Endothelial cell (in vitro differentiated cells): Measurements from ENCODE around the gene E2F6. TPM values are rescaled to one million over a fixed set of nuclear protein-coding genes. Genes with fewer than 3 reads are reported as not detected.

Source experiments
- DNase-seq: peaks from one replicate; pipeline ENCODE4 v3.0.0; 2021; ENCODE audit warnings: low spot score
- H3K27ac Mint-ChIP-seq: one replicate; pipeline ENCODE4 v1.8.0; 2021; ENCODE audit warnings: mixed read lengths, inconsistent platforms; ENCODE audit not compliant: unreplicated experiment
- H3K27me3 Mint-ChIP-seq: one replicate; pipeline ENCODE4 v1.8.0; 2021; ENCODE audit warnings: mild to moderate bottlenecking, moderate library complexity, mixed read lengths, inconsistent platforms; ENCODE audit not compliant: unreplicated experiment
- H3K36me3 Mint-ChIP-seq: one replicate; pipeline ENCODE4 v1.8.0; 2021; ENCODE audit warnings: mild to moderate bottlenecking, low read depth, mixed read lengths, inconsistent platforms; ENCODE audit not compliant: unreplicated experiment
- H3K4me1 Mint-ChIP-seq: one replicate; pipeline ENCODE4 v1.8.0; 2021; ENCODE audit warnings: mild to moderate bottlenecking, mixed read lengths, inconsistent platforms; ENCODE audit not compliant: unreplicated experiment
- H3K4me3 Mint-ChIP-seq: one replicate; pipeline ENCODE4 v1.8.0; 2021; ENCODE audit warnings: mild to moderate bottlenecking, mixed read lengths, inconsistent platforms; ENCODE audit not compliant: unreplicated experiment
- H3K9me3 Mint-ChIP-seq: one replicate; pipeline ENCODE4 v1.8.0; 2021; ENCODE audit warnings: mixed read lengths, inconsistent platforms; ENCODE audit not compliant: unreplicated experiment
- CTCF ChIP-seq: fragments of 200-600 bp; sonication (generic); IDR thresholded peaks from one replicate; pipeline ENCODE4 v1.5.0; 2021; ENCODE audit warnings: antibody characterized with exemption; ENCODE audit not compliant: unreplicated experiment
- total RNA-seq: library from RNA; stranded (reverse); fragmentation: NEBNext Ultra II Directional; extraction: Animal tissue kit (Norgen Biotek cat#: 25700); gene quantifications from one replicate; pipeline ENCODE4 v1.2.1, GENCODE V29; 2021; ENCODE audit not compliant: unreplicated experiment

The E2F6 gene
- total RNA-seq, 1 donor from 2014 or later, result 20.4 TPM

GRCh38 chr2:11500702-11501303, 34.8 kb upstream of the E2F6 start:
- peaks cover 4% of the 10 kb centered on the region for H3K36me3 Mint-ChIP-seq
- no peak overlapping the region for H3K27ac Mint-ChIP-seq
- no peaks in the 10 kb centered on the region for H3K27me3 Mint-ChIP-seq
- no peak overlapping the region for H3K4me3 Mint-ChIP-seq
- H3K4me1 Mint-ChIP-seq, result peaks cover 16% of the 10 kb centered on the region
- TF ChIP-seq CTCF, result no peak
- no peak for DNase-seq
- no peaks in the 10 kb centered on the region for H3K9me3 Mint-ChIP-seq

GRCh38 chr2:11499081-11499743, 33.3 kb upstream of the E2F6 start:
- H3K27me3 Mint-ChIP-seq, result no peaks in the 10 kb centered on the region
- no peak for TF ChIP-seq CTCF
- peaks cover 4% of the 10 kb centered on the region for H3K36me3 Mint-ChIP-seq
- H3K4me3 Mint-ChIP-seq, result no peak overlapping the region
- H3K9me3 Mint-ChIP-seq, result no peaks in the 10 kb centered on the region
- DNase-seq, result no peak
- peak overlapping the region; percentile 10 for H3K27ac Mint-ChIP-seq
- H3K4me1 Mint-ChIP-seq, result peaks cover 18% of the 10 kb centered on the region

- H3K4me1 Mint-ChIP-seq, result peaks cover 21% of the 10 kb centered on the region
- no peak for DNase-seq
- peaks cover 4% of the 10 kb centered on the region for H3K36me3 Mint-ChIP-seq
- no peaks in the 10 kb centered on the region for H3K9me3 Mint-ChIP-seq
- H3K27ac Mint-ChIP-seq, result no peak overlapping the region
- H3K4me3 Mint-ChIP-seq, result no peak overlapping the region
- no peaks in the 10 kb centered on the region for H3K27me3 Mint-ChIP-seq
- TF ChIP-seq CTCF, result no peak
These were observed 32.6 kb upstream of the E2F6 start for GRCh38 chr2:11498543-11499034.

- Mint-ChIP-seq H3K36me3 (no peaks in the 10 kb centered on the region), H3K27ac (no peak overlapping the region)
These were observed 30.1 kb upstream of the E2F6 start for GRCh38 chr2:11495844-11496681.

More at GRCh38 chr2:11495844-11496681, 30.1 kb upstream of the E2F6 start:
- Mint-ChIP-seq H3K4me1 (peaks cover 38% of the 10 kb centered on the region), H3K4me3 (no peak overlapping the region), H3K9me3 (no peaks in the 10 kb centered on the region), H3K27me3 (peaks cover 3% of the 10 kb centered on the region)
- no peak for TF ChIP-seq CTCF
- DNase-seq, result no peak
